Measurements from ENCODE around the gene EBF3.

EBF3 gene

GRCh38 chr10:129909080-129909479 is 55.0 kb downstream of the EBF3 start:
- no peak for DNase-seq (ENCODE audit: low spot score)
- TF ChIP-seq CTCF (IDR thresholded peaks at IDR 0.05), result no peak
- H3K27ac ChIP-seq, result no peak overlapping the region
- no peak overlapping the region for H3K4me3 ChIP-seq

GRCh38 chr10:129908406-129908805 is 55.7 kb downstream of the EBF3 start:
- Histone ChIP-seq H3K4me3 (no peak overlapping the region), H3K27ac (no peak overlapping the region)
- no peak for TF ChIP-seq CTCF (IDR thresholded peaks at IDR 0.05)
- DNase-seq (ENCODE audit: low spot score), result no peak

- TF ChIP-seq CTCF (IDR thresholded peaks at IDR 0.05), result no peak
- no peak for DNase-seq (ENCODE audit: low spot score)
These were observed 58.5 kb downstream of the EBF3 start for GRCh38 chr10:129905553-129905952.

GRCh38 chr10:129904323-129904722 is 59.8 kb downstream of the EBF3 start:
- no peak overlapping the region for H3K27ac ChIP-seq
- no peak for TF ChIP-seq CTCF (IDR thresholded peaks at IDR 0.05)
- DNase-seq (ENCODE audit: low spot score), result no peak

More at GRCh38 chr10:129905553-129905952, 58.5 kb downstream of the EBF3 start:
- Histone ChIP-seq H3K27ac (no peak overlapping the region), H3K4me3 (no peak overlapping the region)

GRCh38 chr10:129901389-129902006 is 62.6 kb downstream of the EBF3 start:
- no peak overlapping the region for H3K4me3 ChIP-seq
- TF ChIP-seq CTCF (IDR thresholded peaks at IDR 0.05), result no peak
- H3K27ac ChIP-seq, result no peak overlapping the region
- DNase-seq (ENCODE audit: low spot score), result no peak

More at GRCh38 chr10:129904323-129904722, 59.8 kb downstream of the EBF3 start:
- no peak overlapping the region for H3K4me3 ChIP-seq

GRCh38 chr10:129900825-129901224 is 63.2 kb downstream of the EBF3 start:
- Histone ChIP-seq H3K4me3 (no peak overlapping the region), H3K27ac (no peak overlapping the region)
- no peak for DNase-seq (ENCODE audit: low spot score)
- TF ChIP-seq CTCF (IDR thresholded peaks at IDR 0.05), result no peak

All from coronary artery (tissue), 2 donors.